ENCODE measurements around the gene STRADA. TPM values are rescaled to one million over a fixed set of nuclear protein-coding genes. Genes with fewer than 3 reads are reported as not detected.

Gene STRADA
- total and polyA plus RNA-seq, 2 of the 8 experiments (the other 6 are each of a cell fraction or from before 2014, with no cell fraction given): 35.6 to 43.3 TPM

GRCh38 chr17:63785556-63785955 is 44.0 kb upstream of the STRADA start (continued):
- TF ChIP-seq RAD21 (IDR thresholded peaks at IDR 0.05 in 1 of 2, conservative IDR thresholded peaks at IDR 0.05 in 1 of 2; ENCODE audit: low read depth in 2 of 2, low read length in 2 of 2) (no peak), JUN (IDR thresholded peaks at IDR 0.05; ENCODE audit: low read depth, low read length) (no peak), FOSL1 (IDR thresholded peaks at IDR 0.05; ENCODE audit: insufficient read depth, low read depth, low read length) (no peak), SAP30 (IDR thresholded peaks at IDR 0.05; ENCODE audit: insufficient read depth, insufficient replicate concordance, low read length) (no peak), CBX5 (IDR thresholded peaks at IDR 0.05; ENCODE audit: low read depth, low read length) (no peak), GTF2F1 (IDR thresholded peaks at IDR 0.05; ENCODE audit: borderline replicate concordance, low read depth, low read length) (no peak)

All from H1 (cell line).